NCI-H128 (cell line): ENCODE data around the gene SPATA12.
"Not testable (repeated sequence)": the region's sequence is repeated elsewhere in the genome, so short reads cannot be mapped to it uniquely, and the experiment has no call there.

ENCODE experiments used
- DNase-seq: peaks from one replicate; lab custom pipeline; 2025; ENCODE audit not compliant: unreplicated experiment; lab: John Stamatoyannopoulos, UW

The SPATA12 gene

DNA sequence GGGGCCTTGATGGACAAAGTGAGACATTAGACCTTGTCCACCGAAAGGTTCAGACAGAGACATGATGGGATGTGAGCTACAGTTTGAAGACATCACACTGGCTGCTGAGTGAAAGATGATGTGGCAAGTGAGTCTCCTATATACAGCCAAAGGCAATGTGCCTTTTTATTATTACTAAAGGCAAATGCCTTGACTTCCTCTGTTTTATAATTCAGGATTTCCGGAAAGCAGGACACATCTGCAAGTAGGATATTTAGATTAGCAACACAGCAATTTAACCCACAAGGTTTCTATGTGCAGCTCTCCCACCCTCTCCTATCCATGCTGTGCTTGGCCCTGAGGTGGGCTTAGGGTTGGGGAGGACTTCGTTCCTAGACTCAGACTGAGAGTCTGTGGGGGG lies 20.7 kb downstream of the SPATA12 start:
- DNase-seq, result no peak

GRCh38 chr3:57082481-57082880 lies 22.0 kb downstream of the SPATA12 start:
- no peak for DNase-seq

DNA sequence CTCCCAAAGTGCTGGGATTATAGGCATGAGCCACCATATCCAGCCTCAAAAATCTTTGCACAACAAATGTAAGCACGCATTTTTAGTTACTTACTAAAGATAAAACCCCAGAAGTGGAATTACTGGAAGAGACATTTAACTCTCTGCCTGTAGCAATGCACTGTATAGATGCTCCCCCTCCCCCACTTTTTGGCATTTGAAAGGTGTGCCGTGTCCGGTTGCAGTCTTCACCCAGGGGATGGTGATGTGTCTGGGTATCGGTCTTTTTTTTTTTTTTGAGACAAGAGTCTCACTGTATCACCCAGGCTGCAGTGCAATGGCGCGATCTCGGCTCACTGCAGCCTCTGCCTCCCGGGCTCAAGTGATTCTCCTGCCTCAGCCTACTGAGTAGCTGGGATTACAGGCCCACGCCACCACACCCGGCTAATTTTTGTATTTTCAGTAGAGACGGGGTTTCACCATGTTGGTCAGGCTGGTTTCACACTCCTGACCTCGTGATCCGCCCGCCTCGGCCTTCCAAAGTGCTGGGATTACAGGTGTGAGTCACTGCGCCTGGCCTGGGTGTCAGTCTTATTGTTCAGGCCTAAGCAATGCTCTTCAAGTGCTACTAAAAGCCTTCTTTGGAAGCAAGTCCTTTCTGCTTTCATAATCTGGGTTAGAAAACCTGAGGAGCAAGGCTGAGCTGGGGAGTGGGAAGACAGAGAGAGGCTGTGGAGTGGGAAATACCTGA lies 23.0 kb downstream of the SPATA12 start:
- DNase-seq, result not testable (repeated sequence)

DNA sequence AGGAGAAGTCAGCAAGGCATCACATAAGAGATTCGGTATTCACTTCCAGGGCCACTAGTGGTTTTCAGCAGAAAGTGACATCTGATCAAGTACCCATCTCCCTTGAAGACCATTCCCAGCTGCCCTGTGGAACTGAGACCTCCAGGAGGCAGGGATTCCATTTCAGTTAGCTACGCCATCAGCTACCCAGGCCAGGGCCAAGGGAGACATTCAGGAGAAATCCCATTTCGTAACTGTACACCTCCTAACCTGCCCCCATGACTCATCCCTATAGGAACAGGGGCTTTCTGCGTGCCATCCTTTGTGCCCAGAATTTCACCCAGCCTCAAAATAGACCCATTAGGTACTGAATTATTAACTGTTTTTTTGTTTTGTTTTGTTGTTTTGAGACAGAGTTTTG lies 24.7 kb downstream of the SPATA12 start:
- DNase-seq, result no peak

GRCh38 chr3:57086201-57086600 lies 25.7 kb downstream of the SPATA12 start:
- DNase-seq, result no peak

- DNase-seq, result no peak
Observed at GRCh38 chr3:57087361-57088092, 27.1 kb downstream of the SPATA12 start.

- DNase-seq, result no peak
Observed at GRCh38 chr3:57088503-57088902, 28.0 kb downstream of the SPATA12 start.

DNA sequence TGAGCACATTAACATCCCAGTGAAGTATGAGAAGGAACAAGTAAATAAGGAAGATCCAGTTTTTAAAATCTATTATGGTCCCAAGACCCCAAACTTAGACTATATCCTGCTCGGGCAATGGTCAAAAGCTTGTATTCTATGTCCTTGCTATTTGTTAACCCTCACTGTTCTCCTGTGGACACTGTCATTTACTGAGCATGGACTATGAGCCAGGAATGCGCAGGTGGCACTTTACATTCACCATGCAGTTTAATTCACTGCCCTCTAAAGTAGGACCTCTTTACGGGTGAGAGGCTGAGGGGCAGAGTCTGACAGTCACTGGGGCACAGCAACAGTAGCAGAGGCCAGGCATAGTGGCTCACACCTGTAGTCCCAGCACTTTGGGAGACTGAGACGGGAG lies 28.6 kb downstream of the SPATA12 start:
- DNase-seq, result no peak

DNA sequence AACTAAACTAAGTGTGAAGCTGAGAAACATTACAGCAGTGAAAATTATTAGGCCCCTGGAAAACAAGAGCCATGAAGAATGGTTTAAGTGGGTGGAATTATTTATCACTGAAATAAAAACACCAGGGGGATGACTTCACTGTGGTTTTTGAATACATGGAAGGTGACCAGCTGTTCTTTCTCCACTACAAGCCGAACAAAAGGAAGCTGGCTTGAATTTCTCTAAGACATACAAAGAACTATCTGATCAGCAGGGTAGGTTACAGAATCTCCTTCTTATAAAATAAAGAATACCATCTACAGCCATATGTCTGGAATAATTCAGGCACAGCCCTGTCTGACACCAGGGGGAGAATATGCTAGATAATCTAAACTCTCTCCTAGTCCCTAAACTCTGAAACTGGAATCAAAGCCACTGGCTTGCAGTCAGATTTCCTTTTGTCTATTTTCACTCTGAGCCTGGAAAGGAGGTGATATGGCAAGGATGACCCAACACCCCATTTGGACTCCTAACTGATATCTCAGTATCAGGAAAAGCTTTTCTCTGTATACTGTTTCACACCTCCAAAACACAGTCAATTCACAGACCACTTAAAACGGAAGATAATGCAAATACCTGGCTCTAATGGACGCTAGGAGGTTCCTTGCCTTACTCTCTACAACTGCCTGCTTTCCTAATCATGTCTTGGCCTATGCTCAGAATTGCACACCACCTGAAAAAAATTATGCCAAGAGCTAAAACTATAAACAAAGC lies 31.2 kb downstream of the SPATA12 start:
- DNase-seq, result no peak

DNA sequence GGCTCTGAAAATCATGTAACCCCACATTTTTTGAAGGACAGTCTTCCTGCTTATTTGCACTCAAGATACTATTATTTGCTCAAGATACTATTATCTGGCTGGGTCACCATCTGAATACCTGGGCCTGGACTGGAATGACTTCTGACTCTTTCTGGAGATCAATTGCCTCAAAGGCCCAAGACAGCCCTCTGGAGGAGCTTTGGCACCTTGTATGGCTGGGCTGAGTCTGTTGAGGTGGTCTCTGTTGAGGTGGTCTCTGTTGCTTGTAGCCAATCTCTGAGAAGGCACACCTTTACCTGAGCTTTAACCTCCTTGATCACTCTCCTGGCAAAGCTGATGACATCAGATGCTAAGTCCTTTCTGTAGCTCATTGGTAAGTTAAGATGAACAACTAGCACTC lies 33.0 kb downstream of the SPATA12 start:
- no peak for DNase-seq

DNA sequence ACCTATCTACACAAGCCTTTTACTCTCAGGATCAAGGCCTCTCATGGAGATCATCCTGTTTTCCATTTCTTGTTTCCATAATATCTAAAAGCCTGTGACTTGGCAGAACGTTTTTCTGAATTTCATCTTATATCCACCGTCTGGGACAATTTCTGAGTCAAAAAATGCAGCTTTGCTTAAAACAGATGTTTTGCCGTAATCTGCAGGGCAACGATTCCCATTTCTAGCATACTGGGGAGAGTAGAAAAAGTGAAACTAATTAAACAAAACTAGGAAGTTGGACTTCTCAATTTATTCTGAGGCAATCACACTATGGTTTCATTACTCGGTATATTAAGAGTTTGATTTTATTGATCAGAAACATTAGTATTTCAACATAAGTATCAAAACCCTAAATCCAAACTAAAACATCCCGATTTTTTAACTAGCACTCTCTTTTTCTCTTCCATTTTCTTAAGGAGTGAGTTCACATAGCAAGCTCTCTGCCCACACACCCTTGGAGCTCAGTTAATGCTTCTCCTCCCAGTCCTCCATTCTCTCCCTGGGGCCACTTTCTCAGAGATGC lies 33.6 kb downstream of the SPATA12 start:
- DNase-seq, result no peak

GRCh38 chr3:57094575-57094974 lies 34.1 kb downstream of the SPATA12 start:
- no peak for DNase-seq

- DNase-seq, result no peak
Observed at GRCh38 chr3:57095363-57095762, 34.9 kb downstream of the SPATA12 start.

- DNase-seq, result no peak
Observed at GRCh38 chr3:57097536-57097935, 37.1 kb downstream of the SPATA12 start.

GRCh38 chr3:57098418-57099310 lies 38.2 kb downstream of the SPATA12 start:
- DNase-seq, result no peak

GRCh38 chr3:57100046-57100695 lies 39.7 kb downstream of the SPATA12 start:
- DNase-seq, result peak; percentile 2

DNA sequence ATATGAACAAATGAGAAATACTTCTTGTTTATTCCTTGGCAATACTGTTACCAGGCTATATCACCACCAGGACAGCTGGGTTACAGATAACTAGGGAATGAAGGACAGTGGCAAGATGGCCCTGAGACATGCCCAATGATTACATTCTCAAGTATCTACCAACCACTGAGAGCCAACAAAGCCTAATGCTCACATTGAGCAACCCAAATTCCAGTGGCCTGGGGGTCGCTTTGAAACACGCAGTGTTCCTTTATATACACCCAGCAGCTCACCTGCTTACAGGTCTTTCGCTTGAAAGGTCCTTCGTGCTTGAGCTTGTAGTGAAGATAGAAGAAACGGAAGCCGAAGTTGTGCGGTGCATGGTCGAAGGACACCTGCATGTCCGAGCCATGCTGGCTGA lies 45.1 kb downstream of the SPATA12 start:
- DNase-seq, result no peak

DNA sequence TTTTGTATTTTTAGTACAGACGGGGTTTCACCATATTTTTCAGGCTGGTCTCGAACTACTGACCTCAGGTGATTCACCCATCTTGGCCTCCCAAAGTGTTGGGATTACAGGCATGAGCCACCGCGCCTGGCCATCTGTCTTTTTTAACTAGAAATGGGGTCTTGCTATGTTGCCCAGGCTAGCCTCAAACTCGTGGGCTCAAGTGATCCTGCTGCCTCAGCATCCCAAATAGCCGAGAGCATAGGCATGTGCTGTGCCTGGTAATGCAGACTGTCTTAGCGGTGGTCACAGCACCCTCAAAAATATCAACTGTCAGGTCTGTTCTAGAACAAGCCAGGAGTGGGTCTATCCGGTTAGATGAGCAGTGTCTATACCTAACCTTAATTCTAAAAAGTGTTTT lies 48.2 kb downstream of the SPATA12 start:
- no peak for DNase-seq

GRCh38 chr3:57109437-57110199 lies 49.2 kb downstream of the SPATA12 start:
- no peak for DNase-seq
